Keratinocyte (primary cell): ENCODE data around the gene RBM41. TPM values are rescaled to one million over a fixed set of nuclear protein-coding genes. Genes with fewer than 3 reads are reported as not detected.
"Not testable (repeated sequence)": the region's sequence is repeated elsewhere in the genome, so short reads cannot be mapped to it uniquely, and the experiment has no call there.

Experiments
- DNase-seq: peaks from one replicate; pipeline ENCODE4 v3.0.0-alpha.2; 2011; ENCODE audit warnings: low read depth, missing footprints, low spot score
- FAIRE-seq: peaks from 2 replicates; lab custom pipeline; 2011; peaks lifted over from hg19 to GRCh38; lab: Jason Lieb, UNC
- H2AFZ ChIP-seq: 2 replicates; pipeline ENCODE4 v1.6.0; 2012; ENCODE audit warnings: low read length, control low read depth, inconsistent platforms; ENCODE audit not compliant: control insufficient read depth
- H3K27ac ChIP-seq: 2 replicates; pipeline ENCODE4 v1.5.1; 2011; ENCODE audit warnings: low read length; ENCODE audit not compliant: control insufficient read depth, insufficient read depth
- H3K27me3 ChIP-seq: 3 replicates; pipeline ENCODE4 v1.6.0; 2011; ENCODE audit warnings: low read length; ENCODE audit not compliant: control insufficient read depth, insufficient read depth; ENCODE audit errors: extremely low read depth
- H3K36me3 ChIP-seq, 2 experiments: 2 replicates in 1 of 2; 3 replicates in 1 of 2; pipeline ENCODE4 v1.5.1; 2011; ENCODE audit warnings: low read length in 2 of 2, mild to moderate bottlenecking in 1 of 2; ENCODE audit not compliant: control insufficient read depth in 2 of 2, insufficient read depth in 2 of 2; ENCODE audit errors: extremely low read depth in 1 of 2
- H3K4me1 ChIP-seq: 3 replicates; pipeline ENCODE4 v1.5.1; 2011; ENCODE audit warnings: low read length; ENCODE audit not compliant: control insufficient read depth, insufficient read depth; ENCODE audit errors: extremely low read depth
- H3K4me2 ChIP-seq: 3 replicates; pipeline ENCODE4 v1.6.0; 2011; ENCODE audit warnings: low read depth, low read length; ENCODE audit not compliant: control insufficient read depth, insufficient read depth; ENCODE audit errors: extremely low read depth
- H3K4me3 ChIP-seq, 3 experiments: fragments of 200-600 bp in 1 of 3; sonication (generic) in 1 of 3; 2 replicates in 2 of 3; 3 replicates in 1 of 3; pipeline ENCODE4 v1.5.1; 2011 to 2016; ENCODE audit warnings: low read length in 3 of 3, mild to moderate bottlenecking in 3 of 3, control low read depth in 2 of 3, inconsistent platforms in 1 of 3, low read depth in 1 of 3, mixed read lengths in 1 of 3, mixed run types in 1 of 3, moderate library complexity in 1 of 3; ENCODE audit not compliant: control insufficient read depth in 2 of 3, insufficient read depth in 2 of 3; ENCODE audit errors: extremely low read depth in 1 of 3
- H3K79me2 ChIP-seq: 2 replicates; pipeline ENCODE4 v1.6.0; 2012; ENCODE audit warnings: low read length; ENCODE audit not compliant: control insufficient read depth, insufficient read depth
- H3K9ac ChIP-seq: 3 replicates; pipeline ENCODE4 v1.6.0; 2011; ENCODE audit warnings: low read length; ENCODE audit not compliant: control insufficient read depth, insufficient read depth; ENCODE audit errors: extremely low read depth
- H3K9me1 ChIP-seq: 3 replicates; pipeline ENCODE4 v1.6.0; 2011; ENCODE audit warnings: low read length; ENCODE audit not compliant: control insufficient read depth, insufficient read depth; ENCODE audit errors: extremely low read depth
- H3K9me3 ChIP-seq: 2 replicates; pipeline ENCODE4 v1.5.1; 2012; ENCODE audit warnings: low read depth, low read length; ENCODE audit not compliant: control insufficient read depth
- H4K20me1 ChIP-seq: 3 replicates; pipeline ENCODE4 v1.6.0; 2011; ENCODE audit warnings: low read length; ENCODE audit not compliant: control insufficient read depth, insufficient read depth; ENCODE audit errors: extremely low read depth
- CTCF ChIP-seq, 3 experiments: IDR thresholded peaks in 1 of 3; conservative IDR thresholded peaks in 1 of 3; optimal IDR thresholded peaks in 1 of 3; 2 replicates in 2 of 3; 3 replicates in 1 of 3; pipeline versions ENCODE3 to v1.5.1; 2011; ENCODE audit warnings: low read length in 3 of 3, mild to moderate bottlenecking in 3 of 3, moderate library complexity in 2 of 3, control low read depth in 1 of 3, inconsistent platforms in 1 of 3; ENCODE audit not compliant: insufficient read depth in 2 of 3; ENCODE audit errors: extremely low read depth in 1 of 3
- EZH2 ChIP-seq: IDR thresholded peaks from one replicate; pipeline ENCODE4 v1.6.1; 2012; ENCODE audit warnings: inconsistent platforms, mild to moderate bottlenecking, low read length, moderate library complexity
- dilution Hi-C: fragments of 300-500 bp; cut with MboI; formaldehyde crosslinking; loops from one replicate; pipeline ENCODE4 v1.7.0; 2020; ENCODE audit warnings: low sequenced_read_pairs; ENCODE audit not compliant: extremely low pct_ligation_motif_present
- polyA plus RNA-seq, 5 experiments: library from polyadenylated mRNA; depleted of rRNA in 3 of 5; stranded (reverse) in 3 of 5; stranded (forward) in 1 of 5; unstranded in 1 of 5; fragments of >200 nt; gene quantifications; 1 replicate in 1 of 5; 2 replicates in 3 of 5; 3 replicates in 1 of 5; pipeline versions ENCODE4 v1.2.1 to v1.2.3, GENCODE V29; 2011 to 2012; ENCODE audit warnings: missing spikeins in 2 of 5, low read depth in 1 of 5, low replicate concordance in 1 of 5

RBM41 gene
- polyA plus RNA-seq, 1 donor (not counting 4 experiments of a cell fraction or from before 2014, with no cell fraction given): 14.5 TPM

GRCh38 chrX:107076158-107076557 lies 42.5 kb downstream of the RBM41 start:
- no peaks in the 10 kb centered on the region for H3K27me3 ChIP-seq
- H2AFZ ChIP-seq: no peak overlapping the region
- peaks cover 2% of the 10 kb centered on the region for H3K9me3 ChIP-seq
- no peak overlapping the region for H3K9ac ChIP-seq
- no peaks in the 10 kb centered on the region for H3K79me2 ChIP-seq
- TF ChIP-seq CTCF (optimal IDR thresholded peaks at IDR 0.05 in 1 of 3, IDR thresholded peaks at IDR 0.05 in 1 of 3, conservative IDR thresholded peaks at IDR 0.05 in 1 of 3; ENCODE audit: extremely low read depth in 1 of 3, insufficient read depth in 2 of 3, low read length in 3 of 3): no peak
- no peak for TF ChIP-seq EZH2
- dilution Hi-C loops: no loop called here
- H4K20me1 ChIP-seq: no peaks in the 10 kb centered on the region
- no peak overlapping the region for H3K4me3 ChIP-seq
- FAIRE-seq (no peak), DNase-seq (no peak)
- H3K36me3 ChIP-seq: no peaks in the 10 kb centered on the region
- no peaks in the 10 kb centered on the region for H3K4me1 ChIP-seq
- no peaks in the 10 kb centered on the region for H3K9me1 ChIP-seq
- no peak overlapping the region for H3K4me2 ChIP-seq
- no peak overlapping the region for H3K27ac ChIP-seq

- H3K9ac ChIP-seq, DNase-seq, H3K9me1 ChIP-seq, H2AFZ ChIP-seq, H3K27ac ChIP-seq, H3K27me3 ChIP-seq, FAIRE-seq, dilution Hi-C loops, H3K4me3 ChIP-seq, H4K20me1 ChIP-seq, H3K79me2 ChIP-seq, H3K4me1 ChIP-seq, H3K36me3 ChIP-seq, H3K4me2 ChIP-seq, H3K9me3 ChIP-seq: not testable (repeated sequence)
Measured at GRCh38 chrX:107057731-107058130, 60.9 kb downstream of the RBM41 start.

- no peak overlapping the region for H2AFZ ChIP-seq
- dilution Hi-C loops: no loop called here
- FAIRE-seq: no peak
- H3K9ac ChIP-seq: no peak overlapping the region
- no peaks in the 10 kb centered on the region for H3K79me2 ChIP-seq
- H3K4me3 ChIP-seq: no peak overlapping the region
- H3K4me2 ChIP-seq: no peak overlapping the region
- no peaks in the 10 kb centered on the region for H3K27me3 ChIP-seq
- no peak for DNase-seq
- H3K9me3 ChIP-seq: no peaks in the 10 kb centered on the region
- H3K36me3 ChIP-seq: no peaks in the 10 kb centered on the region
- no peaks in the 10 kb centered on the region for H3K9me1 ChIP-seq
- H3K27ac ChIP-seq: no peak overlapping the region
- no peaks in the 10 kb centered on the region for H4K20me1 ChIP-seq
- TF ChIP-seq CTCF (optimal IDR thresholded peaks at IDR 0.05 in 1 of 3, IDR thresholded peaks at IDR 0.05 in 1 of 3, conservative IDR thresholded peaks at IDR 0.05 in 1 of 3; ENCODE audit: extremely low read depth in 1 of 3, insufficient read depth in 2 of 3, low read length in 3 of 3): no peak
- no peak for TF ChIP-seq EZH2
- no peaks in the 10 kb centered on the region for H3K4me1 ChIP-seq
Measured at GRCh38 chrX:107054978-107055377, 63.6 kb downstream of the RBM41 start.
